NCI-H1436 (cell line): ENCODE data around the gene SPACA7.
"Not testable (repeated sequence)": the region's sequence is repeated elsewhere in the genome, so short reads cannot be mapped to it uniquely, and the experiment has no call there.

ENCODE experiments used
- DNase-seq: peaks from one replicate; lab custom pipeline; 2025; lab: John Stamatoyannopoulos, UW

The SPACA7 gene

GRCh38 chr13:112350300-112350699 is 25.9 kb upstream of the SPACA7 start:
- DNase-seq, result no peak

GRCh38 chr13:112351825-112352224 is 24.3 kb upstream of the SPACA7 start:
- DNase-seq, result no peak

DNA sequence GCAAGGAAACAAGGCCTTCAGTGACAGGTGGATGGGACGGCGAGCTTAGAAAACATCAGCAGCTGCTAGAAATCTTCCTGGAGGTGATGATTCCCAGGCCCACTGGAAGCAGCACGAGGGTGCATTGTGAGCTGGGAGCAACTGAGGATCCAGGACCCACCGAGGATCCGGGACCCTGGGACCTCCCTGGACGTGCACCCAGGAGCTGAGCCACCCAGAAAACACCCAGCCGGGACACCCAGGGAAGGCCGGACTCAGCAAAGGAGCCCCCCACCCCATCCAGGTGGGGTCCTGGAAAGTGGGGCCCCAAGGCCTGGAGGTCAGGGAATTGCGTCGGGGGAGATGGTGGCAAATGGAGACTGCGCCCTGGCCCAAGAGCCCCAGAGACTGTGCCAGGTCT is 22.3 kb upstream of the SPACA7 start:
- DNase-seq, result no peak

- no peak for DNase-seq
These were observed 21.6 kb upstream of the SPACA7 start for GRCh38 chr13:112354330-112355273.

DNA sequence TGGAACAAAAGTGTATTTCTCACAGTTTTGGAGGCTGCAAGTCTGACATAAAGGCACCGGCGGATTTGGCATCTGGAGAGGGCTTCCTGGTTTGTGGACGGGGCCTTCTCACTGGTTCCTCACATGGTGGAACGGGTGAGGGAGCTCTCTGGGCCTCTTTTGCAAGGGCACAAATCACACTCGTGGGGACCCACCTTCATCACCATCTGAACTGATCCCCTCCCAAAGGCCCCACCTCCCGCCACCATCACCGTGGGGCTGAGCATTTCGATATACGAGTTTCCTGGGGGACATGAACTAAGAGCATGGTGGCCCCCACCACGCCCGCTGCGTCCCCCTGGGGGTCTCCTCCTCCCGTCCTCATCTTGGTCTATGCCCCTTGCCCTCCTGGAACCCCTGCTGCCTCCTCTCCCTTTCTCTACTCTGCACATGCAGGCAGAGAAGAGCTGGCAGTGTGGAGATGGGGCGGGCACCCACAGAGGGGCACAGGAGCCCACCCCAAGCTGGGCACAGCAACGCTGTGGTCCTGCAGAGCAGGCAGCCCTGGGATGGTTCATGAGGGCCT is 20.8 kb upstream of the SPACA7 start:
- DNase-seq, result no peak

DNA sequence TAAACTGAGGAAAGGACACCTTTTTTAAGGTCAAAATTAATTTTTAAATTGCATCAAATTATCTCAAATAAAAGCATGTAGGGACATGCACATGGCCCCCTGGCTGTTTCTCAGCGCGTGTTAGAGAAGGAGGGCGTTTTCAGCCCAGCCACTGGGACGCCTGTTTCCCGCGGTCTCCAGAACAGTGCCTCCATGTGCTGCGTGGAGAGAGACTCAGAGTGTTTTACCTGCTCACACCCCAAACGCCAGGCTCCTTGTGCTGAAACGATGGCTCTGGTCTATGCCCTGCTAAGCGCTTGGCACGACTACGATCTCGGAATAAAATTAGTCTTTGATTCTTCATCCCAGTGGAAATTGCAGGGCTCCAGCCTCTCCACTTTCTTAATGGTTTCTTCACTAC is 20.0 kb upstream of the SPACA7 start:
- no peak for DNase-seq

DNA sequence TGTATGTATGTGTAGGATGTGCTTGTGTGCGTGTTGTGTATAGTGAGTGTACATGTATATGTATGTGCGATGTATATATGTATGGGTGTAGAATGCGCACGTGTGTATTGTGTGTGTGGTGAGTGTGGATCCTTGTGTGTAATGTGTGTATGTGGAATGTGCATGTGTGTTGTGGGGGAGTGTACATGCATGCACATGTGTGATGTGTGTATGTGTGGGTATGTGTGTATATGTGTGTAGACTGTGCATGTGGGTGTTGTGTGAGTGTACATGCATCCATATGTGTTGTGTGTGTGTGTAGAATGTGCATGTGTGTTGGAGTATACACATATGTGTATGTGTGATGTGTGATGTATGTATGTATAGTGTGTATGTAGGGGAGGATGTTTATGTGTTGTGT is 18.0 kb upstream of the SPACA7 start:
- no peak for DNase-seq

DNA sequence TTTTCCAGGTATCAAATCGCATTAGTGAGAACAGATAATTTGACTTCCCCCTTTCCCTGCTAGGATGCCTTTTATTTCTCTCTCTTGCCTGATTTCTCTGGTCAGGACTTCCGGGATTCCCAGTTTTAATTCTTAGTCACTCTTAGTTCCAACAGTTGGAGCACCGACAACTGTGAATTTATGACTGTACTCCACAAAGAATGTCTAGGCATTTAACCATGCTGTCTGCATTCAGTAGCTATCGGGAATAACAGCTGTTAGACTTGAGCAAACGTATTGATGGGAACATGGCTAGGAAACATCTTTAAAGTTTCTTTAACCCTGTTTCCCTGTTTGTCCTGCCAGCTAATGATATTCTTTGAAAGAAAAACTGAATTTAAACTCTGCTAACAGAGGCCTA is 14.1 kb upstream of the SPACA7 start:
- DNase-seq, result no peak

GRCh38 chr13:112363867-112364528 is 12.2 kb upstream of the SPACA7 start:
- DNase-seq, result no peak

- DNase-seq, result no peak
These were observed 9.1 kb upstream of the SPACA7 start for GRCh38 chr13:112366907-112367646.

DNA sequence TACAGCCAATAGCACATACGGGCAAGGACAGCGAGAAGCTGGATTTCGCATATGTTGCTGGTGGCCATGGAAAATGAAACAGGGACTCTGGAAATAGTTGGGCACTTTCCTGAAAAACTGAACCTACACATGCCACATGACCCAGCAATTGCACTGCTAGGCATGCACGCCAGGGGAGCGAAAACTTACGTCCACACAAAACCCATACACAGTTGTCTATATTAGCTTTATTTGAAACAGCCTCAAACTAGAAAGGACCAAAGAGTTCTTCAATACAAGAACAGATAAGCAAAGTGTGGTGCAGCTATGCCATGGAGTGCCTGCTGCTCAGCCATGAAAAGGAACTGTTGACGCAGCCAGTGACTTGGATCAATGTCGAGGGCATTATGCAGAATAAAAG is 7.3 kb upstream of the SPACA7 start:
- no peak for DNase-seq

DNA sequence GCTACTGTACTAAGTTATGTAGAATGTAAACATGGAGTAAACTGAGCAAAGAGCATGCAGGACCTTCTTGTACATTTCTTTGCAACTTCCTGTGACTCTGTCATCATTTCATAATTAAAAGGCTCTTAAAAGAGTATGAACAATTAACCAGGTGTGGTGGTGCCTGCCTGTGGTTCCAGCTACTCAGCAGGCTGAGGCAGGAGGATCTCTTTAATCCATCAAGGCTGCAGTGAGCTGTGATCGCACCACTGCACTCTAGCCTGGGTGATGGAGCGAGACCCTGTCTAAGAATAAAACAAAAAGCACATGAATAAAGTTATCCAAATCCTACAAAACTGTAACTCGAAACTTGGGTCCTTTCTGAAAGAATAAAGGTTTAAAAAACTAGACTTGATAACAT is 5.8 kb upstream of the SPACA7 start:
- DNase-seq, result no peak

GRCh38 chr13:112374271-112374670 is 1.9 kb upstream of the SPACA7 start:
- no peak for DNase-seq

DNA sequence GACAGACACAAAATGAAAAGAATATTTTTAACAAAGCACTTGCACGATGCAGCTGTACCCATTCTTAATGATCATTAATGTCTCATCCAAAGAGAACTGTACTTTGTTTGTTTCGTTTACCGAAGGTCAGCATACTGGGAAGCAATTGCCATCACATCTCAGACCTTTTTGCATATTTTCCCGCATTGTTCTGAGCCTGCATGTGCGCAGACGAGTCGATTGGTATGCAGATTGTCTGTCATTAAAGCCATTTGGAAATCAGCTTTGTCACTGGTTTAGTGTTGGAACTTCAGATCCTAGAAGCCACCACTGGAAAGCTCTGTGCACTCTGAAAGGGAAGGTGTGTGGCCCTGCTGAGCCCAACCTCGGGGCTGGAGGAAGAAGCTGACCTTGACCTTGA is 15.6 kb downstream of the SPACA7 start:
- no peak for DNase-seq

DNA sequence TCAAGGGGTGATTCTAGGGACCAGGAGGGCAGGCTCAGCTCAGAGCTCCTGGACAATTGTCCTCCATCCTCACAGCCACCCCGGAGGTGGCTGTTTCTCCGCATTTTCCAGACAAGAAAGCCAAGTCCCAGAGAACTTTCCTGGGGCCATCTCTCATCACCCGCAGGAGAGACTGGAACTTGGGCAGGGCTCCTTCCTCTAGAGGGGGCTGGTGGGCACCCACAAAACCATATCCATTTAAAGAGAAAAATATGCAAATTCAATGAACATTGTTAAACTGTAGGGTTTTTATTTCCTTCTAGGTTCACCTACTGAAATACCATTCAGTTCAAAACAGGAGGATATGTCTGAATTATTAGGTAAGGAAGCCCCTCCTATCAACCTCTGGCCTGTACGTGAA is 16.6 kb downstream of the SPACA7 start:
- DNase-seq, result no peak

GRCh38 chr13:112395022-112395421 is 18.9 kb downstream of the SPACA7 start:
- DNase-seq, result not testable (repeated sequence)

DNA sequence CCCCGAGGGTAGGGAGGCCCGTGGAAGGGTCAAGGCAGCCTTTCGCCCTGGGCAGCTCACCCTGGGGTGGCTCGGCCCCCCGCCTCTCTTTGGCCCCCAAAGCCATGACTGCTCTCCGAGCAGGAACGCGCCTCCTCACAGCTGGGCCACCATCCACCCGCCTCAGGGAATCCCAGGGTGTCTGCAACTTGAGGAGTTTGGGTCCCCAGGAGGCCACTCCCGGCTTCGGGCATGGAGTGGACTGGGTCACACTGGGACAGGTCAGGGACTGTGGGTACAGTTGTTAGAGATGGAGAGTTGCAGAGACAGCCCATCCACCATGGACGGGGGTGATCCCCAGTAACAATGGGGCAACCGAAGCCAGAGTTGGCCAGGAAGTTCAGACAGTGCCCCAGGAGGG is 19.8 kb downstream of the SPACA7 start:
- not testable (repeated sequence) for DNase-seq

DNA sequence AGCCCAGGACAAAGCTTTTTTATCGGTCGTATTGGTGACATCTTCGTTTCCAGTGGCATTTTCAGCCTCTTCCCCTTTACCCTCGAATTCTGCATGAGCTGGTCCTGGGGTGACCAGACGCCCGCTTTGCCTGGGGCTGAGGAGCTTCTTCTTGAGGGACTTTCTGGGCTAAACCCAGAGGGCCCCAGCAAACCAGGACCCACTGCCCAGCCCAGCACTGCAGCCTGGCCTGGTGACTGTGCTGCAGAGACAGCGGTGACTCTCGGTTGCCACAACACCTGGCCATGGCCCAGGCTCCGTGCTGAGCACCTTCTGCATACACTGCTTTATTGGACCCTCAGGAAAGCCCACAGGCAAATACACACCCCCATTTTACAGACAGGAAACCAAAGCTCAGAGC is 21.0 kb downstream of the SPACA7 start:
- DNase-seq, result no peak

- not testable (repeated sequence) for DNase-seq
These were observed 22.2 kb downstream of the SPACA7 start for GRCh38 chr13:112398347-112398746.

- not testable (repeated sequence) for DNase-seq
These were observed 33.7 kb downstream of the SPACA7 start for GRCh38 chr13:112409828-112410227.

DNA sequence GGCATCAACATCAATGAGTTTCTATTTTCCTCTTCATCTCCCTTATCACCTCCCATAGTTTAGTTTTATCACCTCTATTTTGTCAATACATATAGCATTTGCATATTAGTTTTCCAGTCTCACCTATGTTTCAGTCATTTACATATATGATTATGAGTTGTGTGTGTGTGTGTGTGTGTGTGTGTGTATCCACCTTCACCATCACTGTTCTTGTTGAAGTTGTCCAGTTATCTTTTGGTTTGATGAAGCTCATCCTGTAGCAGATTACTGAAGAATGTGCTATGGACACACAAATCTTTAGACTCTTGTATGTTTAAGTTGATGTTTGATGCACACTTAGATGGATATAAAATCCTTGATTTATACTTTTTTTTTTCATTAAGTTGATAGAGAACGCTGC is 40.5 kb downstream of the SPACA7 start:
- no peak for DNase-seq

GRCh38 chr13:112417079-112417478 is 40.9 kb downstream of the SPACA7 start:
- no peak for DNase-seq
